H1 (cell line): Measurements from ENCODE around the gene TDRD9. TPM values are rescaled to one million over a fixed set of nuclear protein-coding genes. Genes with fewer than 3 reads are reported as not detected.

Experiments used
- ASH2L ChIP-seq: fragments of 200-600, 300-600 bp; sonication (generic); IDR thresholded peaks from one replicate; pipeline ENCODE4 v1.7.1; 2017; ENCODE audit warnings: low read length
- ZNF274 ChIP-seq: IDR thresholded peaks from 2 replicates; pipeline ENCODE4 v1.7.0; 2012; ENCODE audit warnings: low read length, borderline replicate concordance; ENCODE audit errors: extremely low read depth
- polyA plus RNA-seq, 7 experiments: library from polyadenylated mRNA; depleted of rRNA in 3 of 7; stranded (reverse) in 5 of 7; unstranded in 2 of 7; fragments of >200 nt in 5 of 7; fragments of 200-250 nt in 2 of 7; gene quantifications; 1 replicate in 5 of 7; 2 replicates in 1 of 7; 4 replicates in 1 of 7; pipeline versions ENCODE4 v1.2.1 to v1.2.3, GENCODE V29; 2011 to 2013; ENCODE audit warnings: missing spikeins in 2 of 7, mixed read lengths in 2 of 7
- total RNA-seq: library from RNA; stranded (reverse); fragmentation: NEBNext Ultra II Directional; extraction: Animal tissue kit (Norgen Biotek cat#: 25700); gene quantifications from 2 replicates; pipeline ENCODE4 v1.2.1, GENCODE V29; 2021
- TF ChIP-seq, protein P1 (sequence below): fragments of 300-600 bp; sonication (generic); IDR thresholded peaks from 2 replicates; pipeline ENCODE4 v1.7.1; 2012; ENCODE audit warnings: low read length, moderate library complexity, mild to moderate bottlenecking, inconsistent platforms; ENCODE audit not compliant: insufficient replicate concordance

The TDRD9 gene
- total and polyA plus RNA-seq, 2 of the 8 experiments (the other 6 are each of a cell fraction or from before 2014, with no cell fraction given) = not detected

- TF ChIP-seq, protein P1, sequence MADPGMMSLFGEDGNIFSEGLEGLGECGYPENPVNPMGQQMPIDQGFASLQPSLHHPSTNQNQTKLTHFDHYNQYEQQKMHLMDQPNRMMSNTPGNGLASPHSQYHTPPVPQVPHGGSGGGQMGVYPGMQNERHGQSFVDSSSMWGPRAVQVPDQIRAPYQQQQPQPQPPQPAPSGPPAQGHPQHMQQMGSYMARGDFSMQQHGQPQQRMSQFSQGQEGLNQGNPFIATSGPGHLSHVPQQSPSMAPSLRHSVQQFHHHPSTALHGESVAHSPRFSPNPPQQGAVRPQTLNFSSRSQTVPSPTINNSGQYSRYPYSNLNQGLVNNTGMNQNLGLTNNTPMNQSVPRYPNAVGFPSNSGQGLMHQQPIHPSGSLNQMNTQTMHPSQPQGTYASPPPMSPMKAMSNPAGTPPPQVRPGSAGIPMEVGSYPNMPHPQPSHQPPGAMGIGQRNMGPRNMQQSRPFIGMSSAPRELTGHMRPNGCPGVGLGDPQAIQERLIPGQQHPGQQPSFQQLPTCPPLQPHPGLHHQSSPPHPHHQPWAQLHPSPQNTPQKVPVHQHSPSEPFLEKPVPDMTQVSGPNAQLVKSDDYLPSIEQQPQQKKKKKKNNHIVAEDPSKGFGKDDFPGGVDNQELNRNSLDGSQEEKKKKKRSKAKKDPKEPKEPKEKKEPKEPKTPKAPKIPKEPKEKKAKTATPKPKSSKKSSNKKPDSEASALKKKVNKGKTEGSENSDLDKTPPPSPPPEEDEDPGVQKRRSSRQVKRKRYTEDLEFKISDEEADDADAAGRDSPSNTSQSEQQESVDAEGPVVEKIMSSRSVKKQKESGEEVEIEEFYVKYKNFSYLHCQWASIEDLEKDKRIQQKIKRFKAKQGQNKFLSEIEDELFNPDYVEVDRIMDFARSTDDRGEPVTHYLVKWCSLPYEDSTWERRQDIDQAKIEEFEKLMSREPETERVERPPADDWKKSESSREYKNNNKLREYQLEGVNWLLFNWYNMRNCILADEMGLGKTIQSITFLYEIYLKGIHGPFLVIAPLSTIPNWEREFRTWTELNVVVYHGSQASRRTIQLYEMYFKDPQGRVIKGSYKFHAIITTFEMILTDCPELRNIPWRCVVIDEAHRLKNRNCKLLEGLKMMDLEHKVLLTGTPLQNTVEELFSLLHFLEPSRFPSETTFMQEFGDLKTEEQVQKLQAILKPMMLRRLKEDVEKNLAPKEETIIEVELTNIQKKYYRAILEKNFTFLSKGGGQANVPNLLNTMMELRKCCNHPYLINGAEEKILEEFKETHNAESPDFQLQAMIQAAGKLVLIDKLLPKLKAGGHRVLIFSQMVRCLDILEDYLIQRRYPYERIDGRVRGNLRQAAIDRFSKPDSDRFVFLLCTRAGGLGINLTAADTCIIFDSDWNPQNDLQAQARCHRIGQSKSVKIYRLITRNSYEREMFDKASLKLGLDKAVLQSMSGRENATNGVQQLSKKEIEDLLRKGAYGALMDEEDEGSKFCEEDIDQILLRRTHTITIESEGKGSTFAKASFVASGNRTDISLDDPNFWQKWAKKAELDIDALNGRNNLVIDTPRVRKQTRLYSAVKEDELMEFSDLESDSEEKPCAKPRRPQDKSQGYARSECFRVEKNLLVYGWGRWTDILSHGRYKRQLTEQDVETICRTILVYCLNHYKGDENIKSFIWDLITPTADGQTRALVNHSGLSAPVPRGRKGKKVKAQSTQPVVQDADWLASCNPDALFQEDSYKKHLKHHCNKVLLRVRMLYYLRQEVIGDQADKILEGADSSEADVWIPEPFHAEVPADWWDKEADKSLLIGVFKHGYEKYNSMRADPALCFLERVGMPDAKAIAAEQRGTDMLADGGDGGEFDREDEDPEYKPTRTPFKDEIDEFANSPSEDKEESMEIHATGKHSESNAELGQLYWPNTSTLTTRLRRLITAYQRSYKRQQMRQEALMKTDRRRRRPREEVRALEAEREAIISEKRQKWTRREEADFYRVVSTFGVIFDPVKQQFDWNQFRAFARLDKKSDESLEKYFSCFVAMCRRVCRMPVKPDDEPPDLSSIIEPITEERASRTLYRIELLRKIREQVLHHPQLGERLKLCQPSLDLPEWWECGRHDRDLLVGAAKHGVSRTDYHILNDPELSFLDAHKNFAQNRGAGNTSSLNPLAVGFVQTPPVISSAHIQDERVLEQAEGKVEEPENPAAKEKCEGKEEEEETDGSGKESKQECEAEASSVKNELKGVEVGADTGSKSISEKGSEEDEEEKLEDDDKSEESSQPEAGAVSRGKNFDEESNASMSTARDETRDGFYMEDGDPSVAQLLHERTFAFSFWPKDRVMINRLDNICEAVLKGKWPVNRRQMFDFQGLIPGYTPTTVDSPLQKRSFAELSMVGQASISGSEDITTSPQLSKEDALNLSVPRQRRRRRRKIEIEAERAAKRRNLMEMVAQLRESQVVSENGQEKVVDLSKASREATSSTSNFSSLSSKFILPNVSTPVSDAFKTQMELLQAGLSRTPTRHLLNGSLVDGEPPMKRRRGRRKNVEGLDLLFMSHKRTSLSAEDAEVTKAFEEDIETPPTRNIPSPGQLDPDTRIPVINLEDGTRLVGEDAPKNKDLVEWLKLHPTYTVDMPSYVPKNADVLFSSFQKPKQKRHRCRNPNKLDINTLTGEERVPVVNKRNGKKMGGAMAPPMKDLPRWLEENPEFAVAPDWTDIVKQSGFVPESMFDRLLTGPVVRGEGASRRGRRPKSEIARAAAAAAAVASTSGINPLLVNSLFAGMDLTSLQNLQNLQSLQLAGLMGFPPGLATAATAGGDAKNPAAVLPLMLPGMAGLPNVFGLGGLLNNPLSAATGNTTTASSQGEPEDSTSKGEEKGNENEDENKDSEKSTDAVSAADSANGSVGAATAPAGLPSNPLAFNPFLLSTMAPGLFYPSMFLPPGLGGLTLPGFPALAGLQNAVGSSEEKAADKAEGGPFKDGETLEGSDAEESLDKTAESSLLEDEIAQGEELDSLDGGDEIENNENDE = no peak
- no peak for TF ChIP-seq ZNF274
- TF ChIP-seq ASH2L = peak; percentile 70
- TF ChIP-seq, all 59 proteins: peak for 2
Measured at GRCh38 chr14:104094056-104094708, 165.9 kb downstream of the TDRD9 start (continued).
